Effector memory CD4-positive, alpha-beta T cell (primary cell): ENCODE results near the gene ARHGEF1.
"Not testable (repeated sequence)": the region's sequence is repeated elsewhere in the genome, so short reads cannot be mapped to it uniquely, and the experiment has no call there.

Source experiments
- DNase-seq, 3 donors: peaks; one replicate each; pipeline ENCODE4 v3.0.0-alpha.2; 2020
- H3K27ac ChIP-seq: 2 replicates; pipeline ENCODE4 v1.7.0; 2013; ENCODE audit warnings: mild to moderate bottlenecking, low read length, moderate library complexity; ENCODE audit not compliant: insufficient read depth, poor library complexity, severe bottlenecking
- H3K27me3 ChIP-seq: replicated peaks from 2 replicates; pipeline ENCODE4 v1.7.0; 2013; ENCODE audit warnings: mild to moderate bottlenecking, low read length; ENCODE audit not compliant: insufficient read depth, control insufficient read depth, poor library complexity, severe bottlenecking
- H3K36me3 ChIP-seq: 2 replicates; pipeline ENCODE4 v1.7.0; 2013; ENCODE audit warnings: mild to moderate bottlenecking, low read length, moderate library complexity; ENCODE audit not compliant: control insufficient read depth, insufficient read depth
- H3K4me1 ChIP-seq: 2 replicates; pipeline ENCODE4 v1.7.0; 2013; ENCODE audit warnings: low read length, mild to moderate bottlenecking; ENCODE audit not compliant: control insufficient read depth, insufficient read depth, poor library complexity, severe bottlenecking
- H3K4me3 ChIP-seq: 2 replicates; pipeline ENCODE4 v1.7.0; 2013; ENCODE audit warnings: low read length, low read depth, mild to moderate bottlenecking; ENCODE audit not compliant: insufficient read depth, poor library complexity, severe bottlenecking
- H3K9me3 ChIP-seq: 2 replicates; pipeline ENCODE4 v1.7.0; 2013; ENCODE audit warnings: mild to moderate bottlenecking, low read length, moderate library complexity; ENCODE audit not compliant: control insufficient read depth

The ARHGEF1 gene

DNA sequence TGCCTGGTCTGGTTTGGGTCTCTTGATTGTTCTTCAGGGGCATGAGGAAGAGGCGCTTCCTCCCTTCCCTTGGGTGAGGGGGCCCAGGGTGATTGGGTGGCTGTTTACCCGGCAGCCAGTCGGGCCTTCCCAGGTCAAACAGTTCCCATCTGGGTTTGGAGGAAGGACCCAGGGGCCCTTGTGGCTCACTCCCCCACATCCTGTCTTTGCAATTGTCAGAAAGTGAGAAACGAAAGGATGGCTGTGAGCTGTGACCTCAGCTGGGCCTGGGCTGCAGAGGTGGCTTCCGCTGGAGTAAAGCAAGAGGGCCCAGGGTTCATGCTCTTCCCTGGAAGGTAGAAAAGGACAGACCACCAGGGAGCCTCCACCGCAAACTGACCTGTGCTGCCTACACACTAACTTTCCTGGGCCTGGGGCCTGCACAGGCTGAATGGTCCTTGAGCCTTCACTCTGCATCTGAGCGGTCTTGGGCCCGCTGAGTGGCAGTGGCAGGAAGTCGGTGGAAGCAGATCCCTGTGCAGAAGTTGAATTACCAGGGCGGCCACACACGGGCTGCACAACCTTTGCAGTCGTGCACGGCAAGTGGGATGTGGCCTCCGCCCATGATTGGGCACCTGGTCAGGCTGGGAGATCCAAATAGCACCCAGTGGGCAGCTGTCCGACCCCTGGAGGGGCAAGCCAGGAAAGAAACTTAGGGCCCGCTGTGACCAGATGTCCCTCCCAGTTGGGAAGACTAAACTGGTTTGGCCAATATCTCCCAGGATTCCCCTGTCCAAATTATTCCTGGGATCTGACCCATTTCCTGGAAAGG lies 11.2 kb upstream of the ARHGEF1 start:
- peaks cover 26% of the 10 kb centered on the region for H3K36me3 ChIP-seq
- no peaks in the 10 kb centered on the region for H3K9me3 ChIP-seq
- H3K4me3 ChIP-seq, result no peak overlapping the region
- peak; percentile 46 to 57 (median 49) for DNase-seq
- peak overlapping the region; percentile 65 for H3K27ac ChIP-seq
- peaks cover 81% of the 10 kb centered on the region for H3K4me1 ChIP-seq
- H3K27me3 ChIP-seq, result no peaks in the 10 kb centered on the region

DNA sequence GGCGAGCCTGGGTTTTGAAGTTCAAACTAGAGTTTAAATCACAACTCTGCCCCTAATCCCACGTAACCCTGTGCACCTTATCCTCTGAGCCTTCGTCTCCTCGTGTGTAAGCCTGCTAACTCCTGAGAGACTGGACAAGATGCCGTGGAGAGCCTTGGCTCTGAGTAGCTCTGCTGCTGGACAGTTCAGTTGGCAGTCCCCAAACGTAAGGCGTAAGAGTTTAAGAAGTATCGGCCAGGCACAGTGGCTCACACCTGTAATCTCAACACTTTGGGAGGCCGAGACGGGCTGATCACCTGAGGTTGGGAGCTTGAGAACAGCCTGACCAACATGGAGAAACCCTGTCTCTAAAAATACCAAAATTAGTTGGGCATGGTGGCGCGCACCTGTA lies 10.6 kb upstream of the ARHGEF1 start:
- H3K4me1 ChIP-seq, result peaks cover 87% of the 10 kb centered on the region
- H3K4me3 ChIP-seq, result no peak overlapping the region
- H3K9me3 ChIP-seq, result no peaks in the 10 kb centered on the region
- DNase-seq, result no peak
- H3K36me3 ChIP-seq, result peaks cover 26% of the 10 kb centered on the region
- H3K27ac ChIP-seq, result peak overlapping the region; percentile 65
- H3K27me3 ChIP-seq, result no peaks in the 10 kb centered on the region

DNA sequence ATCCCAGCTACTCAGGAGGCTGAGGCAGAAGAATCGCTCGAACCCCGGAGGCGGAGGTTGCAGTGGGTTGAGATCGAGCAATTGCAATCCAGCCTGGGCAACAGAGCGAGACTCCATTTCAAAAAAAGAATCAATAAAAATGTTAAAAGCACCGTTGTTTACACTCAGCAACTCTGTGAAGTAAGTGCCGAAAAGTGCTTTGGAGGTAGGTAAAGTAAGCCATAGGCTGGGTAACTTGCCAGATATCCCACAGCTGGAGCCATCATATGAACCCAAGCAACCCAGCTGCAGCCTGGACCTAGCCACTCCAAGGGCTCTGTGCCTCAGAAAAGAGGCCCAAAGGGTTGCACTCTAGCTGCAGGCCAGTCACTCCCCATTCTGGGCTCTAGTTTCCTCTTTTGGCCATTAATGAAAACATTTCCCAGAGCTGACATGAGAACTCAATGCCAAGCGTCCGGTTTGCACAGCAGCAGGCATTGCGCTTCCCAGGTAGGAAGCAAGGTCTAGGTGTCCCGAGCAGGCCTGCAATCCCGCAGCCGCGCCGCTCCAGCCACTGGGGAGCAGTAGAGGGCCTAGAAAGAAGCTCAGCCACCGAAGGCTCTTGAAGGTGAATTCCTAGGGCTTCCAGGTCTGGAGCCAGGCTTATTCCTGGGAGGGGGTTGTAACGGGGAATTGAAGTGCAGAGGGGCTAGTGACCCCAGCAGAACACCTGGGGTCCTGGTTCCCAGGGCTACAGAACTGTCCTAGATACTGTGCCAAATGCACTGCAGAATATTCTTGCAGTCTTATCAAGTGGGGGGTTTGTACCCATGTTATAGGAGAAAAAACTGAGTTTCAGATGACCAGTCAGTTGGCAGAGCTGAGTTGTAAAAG lies 10.0 kb upstream of the ARHGEF1 start:
- no peaks in the 10 kb centered on the region for H3K9me3 ChIP-seq
- no peaks in the 10 kb centered on the region for H3K27me3 ChIP-seq
- H3K27ac ChIP-seq, result peak overlapping the region; percentile 65
- DNase-seq, result peak; percentile 39 to 50 (median 48)
- H3K4me3 ChIP-seq, result no peak overlapping the region
- H3K36me3 ChIP-seq, result peaks cover 23% of the 10 kb centered on the region
- H3K4me1 ChIP-seq, result peaks cover 90% of the 10 kb centered on the region

DNA sequence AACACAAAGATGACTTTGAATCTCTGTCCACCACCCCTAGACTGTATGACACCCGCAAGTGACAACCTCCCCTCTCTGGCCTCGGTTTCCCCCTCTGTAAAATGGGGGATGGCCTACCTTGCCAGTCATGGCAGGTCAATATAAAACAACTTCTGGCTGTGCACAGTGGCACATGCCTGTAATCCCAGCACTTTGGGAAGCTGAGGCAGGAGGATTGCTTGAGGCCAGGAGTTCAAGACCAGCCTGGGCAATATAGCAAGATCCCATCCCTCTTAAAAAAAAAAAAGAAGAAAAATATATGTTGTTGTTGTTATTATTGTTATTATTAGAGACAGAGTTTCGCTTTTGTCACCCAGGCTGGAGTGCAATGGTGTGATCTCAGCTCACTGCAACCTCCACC lies 7.0 kb upstream of the ARHGEF1 start:
- not testable (repeated sequence) for H3K27me3 ChIP-seq, H3K9me3 ChIP-seq, H3K36me3 ChIP-seq, DNase-seq
- peak overlapping the region; percentile 17 for H3K4me3 ChIP-seq
- H3K27ac ChIP-seq, result peak overlapping the region; percentile 80
- H3K4me1 ChIP-seq, result peaks cover 92% of the 10 kb centered on the region

DNA sequence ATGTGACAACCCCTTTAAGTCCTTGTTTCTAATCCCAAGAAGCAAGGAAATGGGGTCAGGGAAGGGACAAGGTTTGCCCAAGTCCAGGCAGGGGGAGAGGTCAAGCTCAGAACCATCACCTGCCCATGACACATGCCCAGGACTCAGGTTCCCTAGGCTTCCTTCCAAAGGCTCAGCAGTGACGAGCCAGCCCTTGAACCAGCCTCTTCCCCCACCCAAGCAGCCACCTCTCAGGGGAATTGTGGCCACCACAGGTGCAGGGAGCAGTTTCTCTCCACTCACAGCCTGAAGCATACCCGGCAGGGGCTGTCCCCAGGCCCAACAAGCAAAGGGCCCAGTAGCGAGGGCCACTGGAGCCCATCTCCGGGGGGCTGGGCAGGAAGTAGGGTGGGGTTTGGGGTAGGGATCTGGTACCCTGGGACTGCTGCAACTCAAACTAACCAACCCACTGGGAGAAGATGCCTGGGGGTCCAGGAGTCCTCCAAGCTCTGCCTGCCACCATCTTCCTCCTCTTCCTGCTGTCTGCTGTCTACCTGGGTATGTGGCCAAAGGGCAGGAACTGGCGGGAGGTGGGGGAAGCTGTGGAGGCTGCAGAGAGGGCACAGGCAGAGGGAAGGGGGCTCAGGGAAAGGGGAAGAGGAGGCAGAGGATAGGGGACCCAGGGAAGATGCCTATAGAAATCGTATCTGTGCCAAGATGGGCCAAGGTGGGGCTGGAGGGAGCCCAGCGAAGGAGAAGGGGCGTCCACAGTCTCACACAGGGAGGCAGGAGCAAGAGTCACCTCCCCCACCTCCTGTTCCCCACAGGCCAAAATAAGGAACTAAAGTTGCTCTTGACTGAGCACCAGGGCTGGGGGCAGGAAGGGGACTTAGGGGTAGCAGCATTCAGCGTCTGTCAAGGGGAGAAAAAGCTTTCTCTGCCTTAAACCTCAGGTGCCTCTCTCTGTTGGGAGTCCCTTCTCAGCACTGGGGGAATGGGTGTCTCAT lies 5.8 kb upstream of the ARHGEF1 start, which contains the start of gene CD79A:
TSS of gene CD79A (plus strand) at position 433 of the 986 bp plus-strand sequence. CDS start at position 459, 26 bp downstream.
- H3K27me3 ChIP-seq, result no peaks in the 10 kb centered on the region
- DNase-seq, result no peak
- peaks cover 90% of the 10 kb centered on the region for H3K4me1 ChIP-seq
- H3K36me3 ChIP-seq, result no peaks in the 10 kb centered on the region
- no peaks in the 10 kb centered on the region for H3K9me3 ChIP-seq
- H3K27ac ChIP-seq, result peak within 1 kb of the TSS; percentile 80
- peak within 1 kb of the TSS; percentile 24 for H3K4me3 ChIP-seq

DNA sequence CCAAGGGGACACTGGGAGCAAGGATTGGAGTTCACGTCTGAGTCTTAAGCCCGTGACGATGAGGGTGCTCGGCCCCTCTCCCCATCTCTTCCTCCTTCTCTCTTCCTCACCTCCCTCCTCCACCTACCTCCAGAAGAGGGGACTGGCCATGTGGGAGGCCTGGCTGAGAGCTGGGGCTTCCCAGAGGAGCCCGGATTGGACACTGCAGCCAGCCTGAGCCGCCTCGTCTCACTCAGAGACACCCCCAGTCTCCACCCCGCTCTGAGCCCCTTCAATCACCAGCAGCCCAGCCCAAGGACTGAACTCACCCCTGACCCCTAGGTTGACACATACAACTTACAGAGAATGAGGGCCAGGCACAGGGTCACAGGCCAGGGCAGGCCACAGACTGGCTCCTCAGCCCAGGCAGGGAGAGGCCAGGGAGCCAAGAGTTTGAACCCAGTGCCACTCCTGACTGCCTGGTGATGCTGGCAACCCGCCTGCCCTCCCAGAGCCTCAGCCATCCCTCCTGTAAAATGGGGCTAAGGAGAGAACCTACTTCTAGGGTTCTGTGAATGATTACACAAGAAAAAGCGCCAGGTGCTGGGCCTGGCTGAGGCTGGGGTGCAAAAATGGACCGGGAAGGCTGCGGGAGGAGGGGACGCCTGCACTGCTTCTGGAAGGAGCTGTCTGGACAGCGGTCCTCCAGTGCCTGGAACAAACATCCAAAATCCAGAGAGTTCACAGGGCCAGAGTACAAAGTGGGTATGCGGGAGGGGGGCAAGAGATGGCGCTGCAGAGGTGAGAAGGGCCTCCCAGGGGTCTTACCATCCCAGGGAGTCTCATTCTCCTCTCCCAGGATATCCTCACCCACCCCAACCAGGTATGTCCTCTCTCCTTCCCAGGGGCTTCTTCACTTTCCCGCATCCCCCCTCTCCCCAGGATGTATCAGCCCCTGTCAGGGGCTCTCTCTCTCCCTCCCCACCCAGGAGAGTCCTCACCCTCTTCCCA lies 4.8 kb upstream of the ARHGEF1 start:
- Histone ChIP-seq H3K36me3 (no peaks in the 10 kb centered on the region), H3K9me3 (no peaks in the 10 kb centered on the region), H3K4me1 (peaks cover 85% of the 10 kb centered on the region), H3K27ac (peak overlapping the region; percentile 80), H3K4me3 (no peak overlapping the region), H3K27me3 (no peaks in the 10 kb centered on the region)
- no peak for DNase-seq

DNA sequence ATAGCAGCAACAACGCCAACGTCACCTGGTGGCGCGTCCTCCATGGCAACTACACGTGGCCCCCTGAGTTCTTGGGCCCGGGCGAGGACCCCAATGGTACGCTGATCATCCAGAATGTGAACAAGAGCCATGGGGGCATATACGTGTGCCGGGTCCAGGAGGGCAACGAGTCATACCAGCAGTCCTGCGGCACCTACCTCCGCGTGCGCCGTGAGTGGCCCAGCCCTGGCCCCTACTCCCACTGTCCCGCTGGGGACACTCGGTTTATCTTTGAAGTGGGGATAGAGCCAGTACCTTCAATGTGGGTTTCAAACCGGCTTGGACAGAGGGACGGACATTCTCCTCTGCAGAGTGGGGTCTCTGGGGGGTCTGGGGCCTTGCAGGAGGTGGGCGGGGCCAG lies 3.9 kb upstream of the ARHGEF1 start:
- no peak overlapping the region for H3K4me3 ChIP-seq
- no peak for DNase-seq
- no peaks in the 10 kb centered on the region for H3K9me3 ChIP-seq
- H3K4me1 ChIP-seq, result peaks cover 77% of the 10 kb centered on the region
- peak overlapping the region; percentile 80 for H3K27ac ChIP-seq
- H3K36me3 ChIP-seq, result no peaks in the 10 kb centered on the region
- H3K27me3 ChIP-seq, result no peaks in the 10 kb centered on the region

DNA sequence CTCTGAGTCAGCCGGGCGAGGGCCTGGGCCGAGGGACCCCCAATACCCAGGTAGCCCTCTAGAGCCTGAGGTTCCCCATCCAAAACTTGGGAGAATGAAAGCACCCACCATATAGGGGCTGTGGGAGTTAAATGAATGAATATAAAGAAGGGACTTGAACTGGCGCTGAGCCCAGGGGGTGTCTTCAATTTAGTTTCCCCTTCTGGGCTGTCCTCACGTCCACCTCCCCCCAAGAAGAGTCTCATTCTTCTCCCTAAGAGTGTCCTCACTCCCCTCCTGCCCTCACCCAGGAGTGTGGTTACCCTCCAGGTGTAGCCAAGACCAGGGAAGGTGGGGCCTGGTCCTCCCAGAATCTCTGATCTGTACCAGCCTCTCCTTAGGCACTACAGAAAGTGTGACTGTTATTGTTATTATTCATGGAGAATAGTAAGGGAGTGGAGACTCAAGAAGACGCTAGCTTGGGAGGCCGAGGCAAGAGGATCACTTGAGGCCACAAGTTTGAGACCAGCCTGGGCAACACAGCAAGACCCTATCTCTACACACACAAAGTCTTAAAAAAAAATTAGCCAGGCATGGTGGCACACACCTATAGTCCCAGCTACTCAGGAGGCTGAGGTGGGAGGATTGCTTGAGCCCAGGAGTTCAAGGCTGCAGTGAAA lies 3.2 kb upstream of the ARHGEF1 start:
- Histone ChIP-seq H3K4me3 (no peak overlapping the region), H3K4me1 (peaks cover 76% of the 10 kb centered on the region), H3K36me3 (no peaks in the 10 kb centered on the region), H3K9me3 (no peaks in the 10 kb centered on the region), H3K27me3 (no peaks in the 10 kb centered on the region), H3K27ac (peak overlapping the region; percentile 30)
- DNase-seq, result no peak
